IMR-90 (cell line): ENCODE measurements around the gene LAMA3. TPM values are rescaled to one million over a fixed set of nuclear protein-coding genes. Genes with fewer than 3 reads are reported as not detected.

Experiments used
- ATAC-seq: fragments of 200-7000 bp; cut with Tn5 transposase; 2 replicates; pipeline ENCODE4 v1.9.1; 2020; ENCODE audit warnings: low read depth, mild to moderate bottlenecking, moderate library complexity
- BruUV-seq: library from RNA; stranded (reverse); fragments of 400-500 nt; replicated peaks from 2 replicates; lab custom pipeline; 2021; lab: Mats Ljungman, UMichigan
- CTCF ChIA-PET: fragments of 300-600 bp; formaldehyde crosslinking; extraction: SDS; loops from one replicate; lab custom pipeline; 2021; ENCODE audit warnings: antibody characterized with exemption; lab: Yijun Ruan, JAX
- POLR2A ChIA-PET: fragments of 300-600 bp; sonication (Branson Sonifier 250); formaldehyde crosslinking; loops from one replicate; lab custom pipeline; 2022; ENCODE audit warnings: antibody characterized with exemption; ENCODE audit not compliant: unreplicated experiment; lab: Charles Lee
- DNase-seq: peaks from one replicate; pipeline ENCODE4 v3.0.0; 2013
- H2AFZ ChIP-seq: replicated peaks from 2 replicates; pipeline ENCODE3; 2013; ENCODE audit warnings: low read length, mild to moderate bottlenecking; ENCODE audit not compliant: poor library complexity
- H2AK5ac ChIP-seq: 2 replicates; pipeline ENCODE4 v1.6.1; 2013; ENCODE audit warnings: low read depth, low read length, inconsistent platforms
- H2AK9ac ChIP-seq: replicated peaks from 2 replicates; pipeline ENCODE3; 2013; ENCODE audit warnings: mild to moderate bottlenecking, low read depth, low read length, moderate library complexity; ENCODE audit not compliant: poor library complexity
- H2BK120ac ChIP-seq: 2 replicates; pipeline ENCODE4 v1.6.1; 2013; ENCODE audit warnings: low read depth, low read length, inconsistent platforms
- H2BK15ac ChIP-seq: 3 replicates; pipeline ENCODE4 v1.6.1; 2013; ENCODE audit warnings: low read depth, low read length, inconsistent platforms
- H2BK20ac ChIP-seq: 2 replicates; pipeline ENCODE4 v1.6.1; 2013; ENCODE audit warnings: low read depth, mild to moderate bottlenecking, inconsistent platforms, low read length, moderate library complexity
- H2BK5ac ChIP-seq: 2 replicates; pipeline ENCODE4 v1.6.1; 2013; ENCODE audit warnings: mild to moderate bottlenecking, low read depth, low read length, inconsistent platforms; ENCODE audit not compliant: poor library complexity, severe bottlenecking
- H3K14ac ChIP-seq: replicated peaks from 2 replicates; pipeline ENCODE4 v1.6.1; 2013; ENCODE audit warnings: low read depth, low read length, inconsistent platforms
- H3K18ac ChIP-seq: 2 replicates; pipeline ENCODE4 v1.6.1; 2013; ENCODE audit warnings: low read depth, low read length, control low read depth
- H3K23ac ChIP-seq: 2 replicates; pipeline ENCODE4 v1.6.1; 2013; ENCODE audit warnings: low read depth, low read length, inconsistent platforms
- H3K27ac ChIP-seq: 2 replicates; pipeline ENCODE4 v1.5.1; 2013; ENCODE audit warnings: mild to moderate bottlenecking, control low read depth, low read length; ENCODE audit not compliant: insufficient read depth
- H3K27me3 ChIP-seq: 2 replicates; pipeline ENCODE4 v1.6.1; 2013; ENCODE audit warnings: low read length; ENCODE audit not compliant: control insufficient read depth, insufficient read depth
- H3K36me3 ChIP-seq: 2 replicates; pipeline ENCODE4 v1.6.1; 2013; ENCODE audit warnings: low read length, mixed read lengths; ENCODE audit not compliant: control insufficient read depth, insufficient read depth
- H3K4ac ChIP-seq: 2 replicates; pipeline ENCODE4 v1.6.1; 2013; ENCODE audit warnings: low read depth, low read length, inconsistent platforms
- H3K4me1 ChIP-seq: 2 replicates; pipeline ENCODE4 v1.6.1; 2013; ENCODE audit warnings: low read length, mixed read lengths; ENCODE audit not compliant: control insufficient read depth, insufficient read depth
- H3K4me2 ChIP-seq: 2 replicates; pipeline ENCODE4 v1.6.1; 2013; ENCODE audit warnings: low read depth, mild to moderate bottlenecking, control low read depth, low read length, moderate library complexity
- H3K4me3 ChIP-seq: 2 replicates; pipeline ENCODE4 v1.5.1; 2013; ENCODE audit warnings: low read depth, mild to moderate bottlenecking, control low read depth, low read length, moderate library complexity; ENCODE audit not compliant: insufficient read depth
- H3K56ac ChIP-seq: 2 replicates; pipeline ENCODE4 v1.6.1; 2013; ENCODE audit warnings: low read length, inconsistent platforms; ENCODE audit not compliant: insufficient read depth; ENCODE audit errors: extremely low read depth
- H3K79me1 ChIP-seq, 2 experiments: 2 replicates each; pipeline ENCODE4 v1.6.1; 2013; ENCODE audit warnings: low read length in 2 of 2, inconsistent platforms in 1 of 2, low read depth in 1 of 2
- H3K9ac ChIP-seq: 2 replicates; pipeline ENCODE4 v1.6.1; 2013; ENCODE audit warnings: low read depth, low read length, control low read depth
- H3K9me1 ChIP-seq: 2 replicates; pipeline ENCODE4 v1.6.1; 2013; ENCODE audit warnings: low read length, inconsistent platforms; ENCODE audit not compliant: insufficient read depth
- H3K9me3 ChIP-seq: 2 replicates; pipeline ENCODE4 v1.6.1; 2013; ENCODE audit warnings: low read length; ENCODE audit not compliant: control insufficient read depth, insufficient read depth
- H4K20me1 ChIP-seq: 2 replicates; pipeline ENCODE4 v1.6.1; 2013; ENCODE audit warnings: low read length, inconsistent platforms; ENCODE audit not compliant: insufficient read depth
- H4K5ac ChIP-seq: 2 replicates; pipeline ENCODE4 v1.6.1; 2013; ENCODE audit warnings: mild to moderate bottlenecking, low read depth, low read length, control low read depth
- H4K8ac ChIP-seq, 2 experiments: 2 replicates each; pipeline ENCODE4 v1.6.1; 2013; ENCODE audit warnings: low read depth in 2 of 2, low read length in 2 of 2, control low read depth in 1 of 2, inconsistent platforms in 1 of 2
- H4K91ac ChIP-seq: 2 replicates; pipeline ENCODE4 v1.6.1; 2013; ENCODE audit warnings: low read depth, low read length, inconsistent platforms; ENCODE audit not compliant: insufficient read depth
- BHLHE40 ChIP-seq: fragments of 150-350 bp; IDR thresholded peaks from 2 replicates; pipeline ENCODE4 v1.6.1; 2016; ENCODE audit warnings: mild to moderate bottlenecking, low read depth, low read length
- CEBPB ChIP-seq: IDR thresholded peaks from 2 replicates; pipeline ENCODE4 v1.6.1; 2012; ENCODE audit warnings: low read depth, low read length, improper control_type of control experiment
- CHD1 ChIP-seq: IDR thresholded peaks from 2 replicates; pipeline ENCODE4 v1.6.1; 2012; ENCODE audit warnings: low read depth, low read length, improper control_type of control experiment
- FOS ChIP-seq: fragments of 150-350 bp; IDR thresholded peaks from 2 replicates; pipeline ENCODE4 v1.6.1; 2016; ENCODE audit warnings: low read depth, low read length
- MXI1 ChIP-seq: IDR thresholded peaks from 2 replicates; pipeline ENCODE4 v1.6.1; 2012; ENCODE audit warnings: low read depth, mild to moderate bottlenecking, low read length, moderate library complexity, borderline replicate concordance
- RAD21 ChIP-seq: IDR thresholded peaks from 2 replicates; pipeline ENCODE4 v1.6.1; 2012; ENCODE audit warnings: low read length, improper control_type of control experiment
- RFX5 ChIP-seq: IDR thresholded peaks from 2 replicates; pipeline ENCODE4 v1.8.0; 2012; ENCODE audit warnings: low read depth, mild to moderate bottlenecking, low read length, moderate library complexity
- SMC3 ChIP-seq: fragments of 150-350 bp; IDR thresholded peaks from 2 replicates; pipeline ENCODE4 v1.6.1; 2016; ENCODE audit warnings: low read depth, mild to moderate bottlenecking, antibody characterized with exemption, low read length, moderate library complexity
- WGBS, 2 experiments: methylation state at CpG; one replicate each; pipeline versions ENCODE4 v1.1.5 to v1.1.7; 2013; ENCODE audit warnings: missing lambda C conversion rate in 2 of 2; ENCODE audit not compliant: insufficient read length in 1 of 2; ENCODE audit errors: extremely low coverage in 2 of 2; 5-methylcytosine and 5-hydroxymethylcytosine counted together
- dilution Hi-C: fragments of 300-500 bp; cut with HindIII; formaldehyde crosslinking; loops from one replicate; pipeline ENCODE4 v1.14.3; 2018; ENCODE audit warnings: low sequenced_read_pairs; ENCODE audit not compliant: unreplicated experiment
- in situ Hi-C: fragments of 300-500 bp; cut with MboI; formaldehyde crosslinking; loops from 3 replicates; pipeline ENCODE4 v1.14.3; 2019; ENCODE audit warnings: low sequenced_read_pairs, inconsistent platforms, mixed read lengths
- intact Hi-C: fragments of 100-400 bp; cut with micrococcal nuclease; formaldehyde crosslinking; loops from 2 replicates; pipeline ENCODE4 v1.10.0; 2022
- polyA plus RNA-seq, 3 experiments: library from polyadenylated mRNA; depleted of rRNA; stranded (reverse); fragments of >200 nt; gene quantifications; 2 replicates each; pipeline ENCODE4 v1.2.3, GENCODE V29; 2012; ENCODE audit warnings: low replicate concordance in 1 of 3
- total RNA-seq: library from RNA; depleted of rRNA; stranded (reverse); fragments of >200 nt; gene quantifications from 2 replicates; pipeline ENCODE4 v1.2.3, GENCODE V29; 2012

LAMA3 gene
- total and polyA plus RNA-seq, 2 of the 4 experiments (the other 2 are of a cell fraction), result 0.18 to 0.19 TPM

DNA sequence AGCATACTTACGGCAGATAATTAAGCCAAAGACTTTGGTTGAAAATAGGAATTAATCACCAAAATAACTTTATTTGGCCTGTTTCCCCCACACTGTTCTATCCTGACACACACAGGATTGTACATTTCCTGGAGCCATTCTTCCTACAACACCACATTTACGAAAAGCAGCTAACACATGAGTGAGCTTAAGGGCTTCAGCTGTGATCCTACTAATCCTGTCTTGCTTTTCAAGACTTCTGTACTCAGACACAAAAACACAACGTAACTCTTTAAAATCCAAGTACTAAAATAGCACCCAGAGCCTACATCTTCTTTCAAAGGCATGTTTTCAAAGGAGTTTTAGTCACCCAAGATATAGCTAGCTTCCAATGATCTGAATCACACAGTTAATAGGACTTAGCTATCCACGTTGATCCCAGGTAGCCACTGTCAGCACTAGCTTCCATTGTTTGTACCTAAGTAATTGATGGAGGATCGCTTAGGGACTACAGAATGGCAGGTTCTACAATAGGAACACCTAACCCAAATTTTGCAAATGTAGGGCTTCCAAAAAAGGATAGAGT is 282.5 kb downstream of the LAMA3 start:
- H2AK9ac ChIP-seq, result no peak overlapping the region
- 83% methylated on average over 1 of the region's 5 CpGs; no CpG with 5 or more reads in 1 of the 2 experiments for WGBS, 2 experiments

More for the DNA sequence above, 282.5 kb downstream of the LAMA3 start:
- in situ Hi-C loops, result no loop called here
- Histone ChIP-seq H2AFZ (no peak overlapping the region), H4K91ac (no peak overlapping the region), H3K36me3 (no peaks in the 10 kb centered on the region), H3K4me1 (no peaks in the 10 kb centered on the region), H3K23ac (no peak overlapping the region), H2BK20ac (no peak overlapping the region), H3K9me3 (no peaks in the 10 kb centered on the region), H4K20me1 (no peaks in the 10 kb centered on the region), H2BK15ac (no peak overlapping the region), H3K4me3 (no peak overlapping the region), H3K79me1 (no peaks in the 10 kb centered on the region), H3K4ac (no peak overlapping the region), H2BK120ac (no peak overlapping the region), H3K27me3 (peaks cover 4% of the 10 kb centered on the region), H3K9ac (no peak overlapping the region), H3K9me1 (peaks cover 4% of the 10 kb centered on the region; the same call in 1 of the 2 replicates), H3K14ac (no peak overlapping the region), H2BK5ac (no peak overlapping the region), H2AK5ac (no peak overlapping the region), H3K56ac (no peak overlapping the region), H4K8ac (no peak overlapping the region), H3K4me2 (no peak overlapping the region), H4K5ac (no peak overlapping the region), H3K27ac (no peak overlapping the region), H3K18ac (no peak overlapping the region)
- no TSS peak for BruUV-seq
- CTCF ChIA-PET, result no interaction called here
- ATAC-seq (no peak), DNase-seq (no peak)
- intact Hi-C loops, result no loop called here
- TF ChIP-seq CHD1 (no peak), RFX5 (no peak), FOS (no peak), RAD21 (no peak), MXI1 (no peak), SMC3 (no peak), BHLHE40 (no peak), CEBPB (no peak)
- dilution Hi-C loops, result no loop called here
- POLR2A ChIA-PET, result no interaction called here
